ENCODE results near the gene ARL6IP1.
"Not testable (repeated sequence)": the region's sequence is repeated elsewhere in the genome, so short reads cannot be mapped to it uniquely, and the experiment has no call there.

ARL6IP1 gene

DNA sequence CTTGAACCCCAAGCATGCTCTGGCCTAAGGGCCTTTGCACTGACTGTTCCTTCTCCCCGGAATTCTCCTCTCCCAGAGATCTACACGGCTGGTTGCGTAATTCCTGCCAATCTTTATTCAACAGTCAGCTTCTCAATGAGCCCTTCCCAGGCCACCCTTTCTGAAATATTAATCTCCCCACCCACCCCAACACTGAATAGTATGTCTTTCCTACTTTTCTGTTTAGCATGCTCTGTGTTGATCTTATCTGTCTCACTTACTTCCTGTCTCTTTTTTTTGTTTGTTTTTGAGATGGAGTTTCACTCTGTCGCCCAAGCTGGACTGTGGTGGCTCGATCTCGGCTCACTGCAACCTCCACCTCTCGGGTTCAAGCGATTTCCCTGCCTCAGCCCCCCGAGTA is 44.7 kb downstream of the ARL6IP1 start:
- not testable (repeated sequence) for ATAC-seq

DNA sequence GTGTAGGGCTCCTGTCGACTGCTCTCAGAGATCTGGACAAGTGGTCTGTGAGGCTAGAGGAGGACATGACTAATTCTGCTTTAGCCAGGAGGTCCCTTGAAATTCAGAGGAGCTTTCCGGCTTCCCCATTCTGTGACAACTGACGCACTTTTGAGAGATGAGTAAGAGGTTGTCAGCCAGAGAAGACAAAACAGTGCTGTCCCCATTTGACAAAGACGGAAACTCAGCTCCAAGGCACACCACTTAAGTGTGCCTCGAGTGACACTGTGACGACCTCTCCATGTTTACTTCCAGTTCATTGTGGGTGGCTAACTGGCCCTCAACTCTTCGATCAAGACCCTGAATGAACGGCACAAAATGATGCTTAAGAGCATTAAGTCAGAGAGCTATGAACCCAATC is 58.5 kb downstream of the ARL6IP1 start:
- not testable (repeated sequence) for ATAC-seq
